Glutamatergic neuron (in vitro differentiated cells): ENCODE results near the gene OSBPL1A. TPM values are rescaled to one million over a fixed set of nuclear protein-coding genes. Genes with fewer than 3 reads are reported as not detected.

Experiments
- DNase-seq: peaks from one replicate; pipeline ENCODE4 v3.0.0; 2022
- H3K27ac Mint-ChIP-seq: one replicate; pipeline ENCODE4 v1.8.0; 2020; ENCODE audit warnings: mild to moderate bottlenecking, mixed read lengths, inconsistent platforms; ENCODE audit not compliant: unreplicated experiment
- H3K27me3 Mint-ChIP-seq: one replicate; pipeline ENCODE4 v1.8.0; 2020; ENCODE audit warnings: mild to moderate bottlenecking, moderate library complexity, mixed read lengths, inconsistent platforms; ENCODE audit not compliant: unreplicated experiment
- H3K36me3 Mint-ChIP-seq: one replicate; pipeline ENCODE4 v1.8.0; 2020; ENCODE audit warnings: mild to moderate bottlenecking, mixed read lengths, inconsistent platforms; ENCODE audit not compliant: unreplicated experiment
- H3K4me1 Mint-ChIP-seq: one replicate; pipeline ENCODE4 v1.8.0; 2020; ENCODE audit warnings: mild to moderate bottlenecking, low read depth, mixed read lengths, inconsistent platforms; ENCODE audit not compliant: unreplicated experiment
- H3K4me3 Mint-ChIP-seq: one replicate; pipeline ENCODE4 v1.8.0; 2020; ENCODE audit warnings: mild to moderate bottlenecking, mixed read lengths, inconsistent platforms; ENCODE audit not compliant: unreplicated experiment
- H3K9me3 Mint-ChIP-seq: one replicate; pipeline ENCODE4 v1.8.0; 2020; ENCODE audit warnings: mild to moderate bottlenecking, moderate library complexity, mixed read lengths, inconsistent platforms; ENCODE audit not compliant: unreplicated experiment
- CTCF ChIP-seq: fragments of 200-600 bp; sonication (generic); IDR thresholded peaks from one replicate; pipeline ENCODE4 v1.5.0; 2021; ENCODE audit not compliant: partially characterized antibody, unreplicated experiment
- total RNA-seq: library from RNA; stranded (reverse); fragmentation: NEBNext Ultra II Directional; extraction: Animal tissue kit (Norgen Biotek cat#: 25700); gene quantifications from one replicate; pipeline ENCODE4 v1.2.1, GENCODE V29; 2021; ENCODE audit not compliant: unreplicated experiment

OSBPL1A gene
- total RNA-seq, 1 donor from 2014 or later: 27.5 TPM

GRCh38 chr18:24276994-24277393 is 120.6 kb downstream of the OSBPL1A start:
- DNase-seq: no peak
- H3K27me3 Mint-ChIP-seq: no peaks in the 10 kb centered on the region
- TF ChIP-seq CTCF: no peak
- H3K36me3 Mint-ChIP-seq: peaks cover 8% of the 10 kb centered on the region
- no peak overlapping the region for H3K4me3 Mint-ChIP-seq
- peaks cover 35% of the 10 kb centered on the region for H3K4me1 Mint-ChIP-seq
- H3K27ac Mint-ChIP-seq: peak overlapping the region; percentile 34
- peaks cover 8% of the 10 kb centered on the region for H3K9me3 Mint-ChIP-seq

GRCh38 chr18:24274837-24275236 is 122.8 kb downstream of the OSBPL1A start:
- peaks cover 5% of the 10 kb centered on the region for H3K27me3 Mint-ChIP-seq
- H3K4me1 Mint-ChIP-seq: peaks cover 41% of the 10 kb centered on the region
- DNase-seq: no peak
- H3K27ac Mint-ChIP-seq: peak overlapping the region; percentile 93
- H3K9me3 Mint-ChIP-seq: peaks cover 11% of the 10 kb centered on the region
- peaks cover 3% of the 10 kb centered on the region for H3K36me3 Mint-ChIP-seq
- peak overlapping the region; percentile 3 for H3K4me3 Mint-ChIP-seq
- TF ChIP-seq CTCF: no peak

GRCh38 chr18:24273596-24273995 is 124.0 kb downstream of the OSBPL1A start:
- Mint-ChIP-seq H3K27ac (peak overlapping the region; percentile 66), H3K4me1 (peaks cover 40% of the 10 kb centered on the region), H3K36me3 (peaks cover 3% of the 10 kb centered on the region), H3K9me3 (peaks cover 13% of the 10 kb centered on the region), H3K27me3 (peaks cover 5% of the 10 kb centered on the region), H3K4me3 (peak overlapping the region; percentile 52)
- TF ChIP-seq CTCF: no peak
- no peak for DNase-seq

- H3K27me3 Mint-ChIP-seq: peaks cover 5% of the 10 kb centered on the region
- peaks cover 14% of the 10 kb centered on the region for H3K9me3 Mint-ChIP-seq
- peaks cover 34% of the 10 kb centered on the region for H3K4me1 Mint-ChIP-seq
- H3K27ac Mint-ChIP-seq: no peak overlapping the region
- DNase-seq: no peak
- peak overlapping the region; percentile 93 for H3K4me3 Mint-ChIP-seq
- peaks cover 3% of the 10 kb centered on the region for H3K36me3 Mint-ChIP-seq
- TF ChIP-seq CTCF: no peak
Observed at GRCh38 chr18:24272229-24272525, 125.4 kb downstream of the OSBPL1A start.

- H3K27me3 Mint-ChIP-seq: peaks cover 5% of the 10 kb centered on the region
- H3K9me3 Mint-ChIP-seq: peaks cover 14% of the 10 kb centered on the region
- H3K36me3 Mint-ChIP-seq: peaks cover 3% of the 10 kb centered on the region
- peak overlapping the region; percentile 49 for H3K27ac Mint-ChIP-seq
- peaks cover 29% of the 10 kb centered on the region for H3K4me1 Mint-ChIP-seq
- H3K4me3 Mint-ChIP-seq: peak overlapping the region; percentile 94
- peak; percentile 78 for DNase-seq
- TF ChIP-seq CTCF: no peak
Observed at GRCh38 chr18:24271381-24272228, 126.0 kb downstream of the OSBPL1A start.
